ENCODE measurements around the gene HELZ.
A peak's percentile ranks its signal among the peaks of the same experiment; 100 is the strongest.
"Not testable (repeated sequence)": the region's sequence is repeated elsewhere in the genome, so short reads cannot be mapped to it uniquely, and the experiment has no call there.

Gene HELZ

DNA sequence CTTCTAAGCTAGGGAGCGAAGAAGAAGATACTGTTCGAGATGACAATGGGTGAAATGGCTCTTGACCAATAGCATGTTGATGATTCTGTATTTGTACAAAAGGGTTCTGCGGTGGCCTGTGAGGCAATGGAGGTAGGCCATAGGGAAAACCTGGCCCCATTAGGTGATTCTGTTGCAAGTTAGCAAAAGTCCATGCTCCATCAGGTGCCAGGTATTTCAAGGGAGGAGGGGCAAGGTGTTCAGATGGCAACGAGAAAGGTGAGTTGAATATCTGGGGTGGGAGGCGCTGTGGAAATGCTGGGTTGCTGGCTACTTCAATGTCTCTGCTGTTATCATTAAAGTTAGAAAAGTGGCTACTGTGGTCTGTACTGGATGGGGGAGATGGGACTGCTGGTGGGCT lies 137.8 kb downstream of the HELZ start:
- Mint-ChIP-seq H3K4me1 (peaks cover 34% of the 10 kb centered on the region), H3K4me3 (no peak overlapping the region), H3K9me3 (no peaks in the 10 kb centered on the region), H3K36me3 (ENCODE audit: insufficient read depth) (peaks cover 53% of the 10 kb centered on the region), H3K27ac (ENCODE audit: low read depth) (no peak overlapping the region), H3K27me3 (no peaks in the 10 kb centered on the region)
- DNase-seq (ENCODE audit: low spot score in 2 of 2) (no peak), ATAC-seq (replicated peaks; ENCODE audit: extremely low read depth, poor library complexity, severe bottlenecking) (no peak)

DNA sequence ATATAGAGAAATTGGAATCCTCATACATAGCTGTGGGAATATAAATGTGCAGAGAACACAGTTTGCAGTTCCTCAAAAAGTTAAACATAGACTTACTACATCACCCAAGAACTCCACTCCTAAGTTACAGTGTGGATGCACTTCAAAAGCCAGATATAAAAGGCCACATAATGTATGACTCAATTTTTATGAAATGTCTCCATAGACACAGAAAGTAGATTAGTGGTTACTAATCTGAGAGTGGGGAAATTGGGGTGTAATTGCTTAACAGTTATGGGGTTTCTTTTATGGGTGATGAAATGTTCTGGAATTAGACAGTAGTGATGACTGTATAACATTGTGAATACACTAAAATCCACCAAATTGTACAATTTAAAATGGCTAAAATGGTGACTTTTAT lies 139.8 kb downstream of the HELZ start:
- H3K36me3 Mint-ChIP-seq (ENCODE audit: insufficient read depth): peaks cover 48% of the 10 kb centered on the region
- no peak overlapping the region for H3K27ac Mint-ChIP-seq (ENCODE audit: low read depth)
- ATAC-seq (replicated peaks; ENCODE audit: extremely low read depth, poor library complexity, severe bottlenecking): no peak
- no peaks in the 10 kb centered on the region for H3K9me3 Mint-ChIP-seq
- DNase-seq (ENCODE audit: low spot score in 2 of 2): no peak
- no peaks in the 10 kb centered on the region for H3K27me3 Mint-ChIP-seq
- peaks cover 47% of the 10 kb centered on the region for H3K4me1 Mint-ChIP-seq
- H3K4me3 Mint-ChIP-seq: no peak overlapping the region

DNA sequence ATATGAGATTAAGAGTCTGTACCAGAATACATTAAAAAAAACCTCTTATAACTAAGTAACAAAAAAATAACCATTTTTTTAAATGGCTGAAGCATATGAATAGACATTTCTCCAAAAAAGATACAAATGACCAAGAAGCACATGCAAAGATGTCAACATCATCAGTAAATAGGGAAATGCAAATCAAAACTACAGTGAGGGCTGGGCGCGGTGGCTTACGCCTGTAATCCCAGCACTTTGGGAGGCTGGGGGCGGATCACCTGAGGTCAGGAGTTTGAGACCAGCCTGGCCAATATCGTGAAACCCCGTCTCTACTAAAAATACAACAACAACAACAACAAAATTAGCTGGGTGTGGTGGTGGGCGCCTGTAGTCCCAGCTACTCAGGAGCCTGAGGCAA lies 140.4 kb downstream of the HELZ start:
- H3K27me3 Mint-ChIP-seq; H3K4me3 Mint-ChIP-seq; DNase-seq (ENCODE audit: low spot score in 2 of 2); H3K27ac Mint-ChIP-seq (ENCODE audit: low read depth); H3K9me3 Mint-ChIP-seq; ATAC-seq (replicated peaks; ENCODE audit: extremely low read depth, poor library complexity, severe bottlenecking): not testable (repeated sequence)
- peaks cover 49% of the 10 kb centered on the region for H3K36me3 Mint-ChIP-seq (ENCODE audit: insufficient read depth)
- peaks cover 47% of the 10 kb centered on the region for H3K4me1 Mint-ChIP-seq

DNA sequence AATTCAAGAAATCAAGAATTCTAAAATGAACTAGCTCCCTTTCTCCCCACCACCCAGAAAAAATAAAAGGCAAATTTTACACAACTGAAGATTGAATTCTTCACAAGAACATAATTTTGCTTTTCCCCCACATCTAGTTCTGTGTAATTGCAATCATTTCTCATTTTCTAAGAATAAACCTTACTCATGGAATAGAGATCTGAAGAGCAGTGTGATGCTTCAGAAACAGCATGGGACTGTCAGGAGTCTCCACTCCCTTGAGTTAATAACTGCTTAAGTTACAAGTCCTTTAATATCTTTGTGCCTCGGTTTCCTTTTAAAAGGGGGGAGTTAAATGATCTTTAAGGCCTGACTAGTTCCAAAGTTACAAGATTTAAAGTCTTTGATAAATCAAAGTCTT lies 147.0 kb downstream of the HELZ start:
- Mint-ChIP-seq H3K36me3 (ENCODE audit: insufficient read depth) (peaks cover 19% of the 10 kb centered on the region), H3K4me3 (no peak overlapping the region), H3K27me3 (no peaks in the 10 kb centered on the region), H3K9me3 (no peaks in the 10 kb centered on the region), H3K27ac (ENCODE audit: low read depth) (no peak overlapping the region), H3K4me1 (peaks cover 74% of the 10 kb centered on the region)
- DNase-seq (ENCODE audit: low spot score in 2 of 2) (no peak), ATAC-seq (replicated peaks; ENCODE audit: extremely low read depth, poor library complexity, severe bottlenecking) (no peak)

DNA sequence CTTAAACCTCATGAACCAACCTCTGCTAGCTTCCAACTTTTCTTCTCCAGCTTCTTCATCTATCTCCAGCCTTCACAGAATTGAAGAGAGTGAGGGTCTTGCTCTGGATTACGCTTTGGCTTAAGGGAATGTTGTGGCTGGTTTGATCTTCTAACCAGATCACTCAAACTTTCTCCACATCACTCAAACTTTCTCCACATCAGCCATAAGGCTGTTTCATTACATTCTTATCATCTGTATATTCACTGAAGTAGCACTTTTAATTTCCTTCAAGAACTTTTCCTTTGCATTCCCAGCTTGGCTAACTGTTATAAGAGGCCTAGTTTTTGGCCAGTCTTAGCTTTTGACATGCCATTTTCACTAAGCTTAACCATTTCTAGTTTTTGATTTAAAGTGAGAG lies 148.4 kb downstream of the HELZ start:
- ATAC-seq (replicated peaks; ENCODE audit: extremely low read depth, poor library complexity, severe bottlenecking) (no peak), DNase-seq (ENCODE audit: low spot score in 2 of 2) (no peak)
- Mint-ChIP-seq H3K27ac (ENCODE audit: low read depth) (peak overlapping the region; percentile 11), H3K27me3 (no peaks in the 10 kb centered on the region), H3K4me1 (peaks cover 73% of the 10 kb centered on the region), H3K36me3 (ENCODE audit: insufficient read depth) (peaks cover 19% of the 10 kb centered on the region), H3K9me3 (no peaks in the 10 kb centered on the region), H3K4me3 (no peak overlapping the region)

DNA sequence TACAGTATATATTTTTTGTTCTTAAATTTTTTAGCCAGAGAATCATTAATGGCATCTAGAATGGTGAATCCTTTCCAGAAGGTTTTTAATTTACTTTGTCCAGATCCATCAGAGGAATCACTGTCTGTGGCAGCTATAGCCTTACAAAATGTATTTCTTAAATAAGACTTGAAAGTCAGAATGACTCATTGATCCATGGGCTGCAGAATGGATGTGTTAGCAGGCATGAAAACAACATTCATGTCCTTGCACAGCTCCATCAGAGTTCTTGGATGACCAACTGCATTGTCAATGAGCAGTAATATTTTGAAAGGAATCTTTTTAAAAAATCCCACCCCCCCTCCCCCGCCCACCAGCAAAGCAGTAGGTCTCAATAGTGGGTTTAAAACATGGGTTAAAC lies 149.2 kb downstream of the HELZ start:
- Mint-ChIP-seq H3K4me1 (peaks cover 67% of the 10 kb centered on the region), H3K36me3 (ENCODE audit: insufficient read depth) (peaks cover 18% of the 10 kb centered on the region), H3K4me3 (no peak overlapping the region), H3K27me3 (no peaks in the 10 kb centered on the region), H3K9me3 (no peaks in the 10 kb centered on the region), H3K27ac (ENCODE audit: low read depth) (peak overlapping the region; percentile 9)
- DNase-seq (ENCODE audit: low spot score in 2 of 2): no peak
- no peak for ATAC-seq (replicated peaks; ENCODE audit: extremely low read depth, poor library complexity, severe bottlenecking)

DNA sequence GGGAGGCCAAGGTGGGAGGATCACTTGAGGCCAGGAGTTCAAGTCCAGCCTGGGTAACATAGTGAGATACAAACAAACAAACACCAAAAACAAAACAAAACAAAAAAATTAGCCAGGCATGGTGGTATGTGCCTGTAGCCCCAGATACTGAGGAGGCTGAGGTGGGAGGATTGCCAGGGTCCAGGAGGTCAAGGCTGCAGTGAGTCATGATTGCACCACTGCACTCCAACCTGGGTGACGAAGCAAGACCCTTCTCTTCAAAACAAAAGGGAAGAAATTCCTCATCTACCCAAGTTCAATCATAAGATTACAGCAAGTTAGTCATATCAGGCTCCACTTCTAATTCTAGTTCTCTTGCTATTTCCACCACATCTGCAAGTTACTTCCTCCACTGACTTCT lies 149.7 kb downstream of the HELZ start:
- ATAC-seq (replicated peaks; ENCODE audit: extremely low read depth, poor library complexity, severe bottlenecking); H3K9me3 Mint-ChIP-seq; DNase-seq (ENCODE audit: low spot score in 2 of 2); H3K27me3 Mint-ChIP-seq; H3K4me3 Mint-ChIP-seq: not testable (repeated sequence)
- peaks cover 14% of the 10 kb centered on the region for H3K36me3 Mint-ChIP-seq (ENCODE audit: insufficient read depth)
- peak overlapping the region; percentile 9 for H3K27ac Mint-ChIP-seq (ENCODE audit: low read depth)
- H3K4me1 Mint-ChIP-seq: peaks cover 67% of the 10 kb centered on the region

DNA sequence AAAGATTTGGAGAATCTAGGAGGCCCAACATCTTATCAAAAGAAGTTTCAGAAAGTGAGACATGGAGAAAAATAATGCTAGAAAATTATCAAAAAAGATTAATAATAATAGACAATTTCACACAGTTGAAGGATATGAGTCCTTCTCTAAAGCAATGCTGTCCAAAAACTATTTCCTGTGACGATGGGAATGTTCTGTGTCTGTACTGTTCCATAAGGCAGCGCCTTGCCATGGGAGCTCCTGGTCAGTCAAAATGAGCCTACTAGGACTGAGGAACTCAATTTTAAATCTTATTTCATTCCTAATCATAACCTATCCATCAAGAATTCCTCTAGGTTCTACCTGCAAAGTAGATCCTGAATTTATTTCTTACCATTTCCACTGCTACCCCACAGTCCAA lies 151.6 kb downstream of the HELZ start:
- no peak for DNase-seq (ENCODE audit: low spot score in 2 of 2)
- Mint-ChIP-seq H3K4me3 (no peak overlapping the region), H3K27me3 (no peaks in the 10 kb centered on the region), H3K9me3 (no peaks in the 10 kb centered on the region), H3K27ac (ENCODE audit: low read depth) (peak overlapping the region; percentile 82), H3K4me1 (peaks cover 66% of the 10 kb centered on the region), H3K36me3 (ENCODE audit: insufficient read depth) (peaks cover 13% of the 10 kb centered on the region)
- ATAC-seq (replicated peaks; ENCODE audit: extremely low read depth, poor library complexity, severe bottlenecking): no peak

DNA sequence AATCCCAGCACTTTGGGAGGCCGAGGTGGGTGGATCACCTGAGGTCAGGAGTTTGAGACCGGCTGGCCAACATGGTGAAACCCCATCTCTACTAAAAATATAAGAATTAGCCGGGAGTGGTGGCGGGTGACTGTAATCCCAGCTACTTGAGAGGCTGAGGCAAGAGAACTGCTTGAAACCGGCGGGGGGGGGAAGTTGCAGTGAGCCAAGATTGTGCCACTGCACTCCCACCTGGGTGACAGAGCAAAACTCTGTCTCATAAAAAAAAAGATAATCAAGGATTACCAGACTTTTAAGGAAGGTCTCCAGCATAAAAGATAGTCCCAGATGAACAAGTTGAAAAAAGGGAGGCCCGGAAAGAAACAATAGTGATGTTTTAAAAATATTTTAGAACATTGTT lies 152.3 kb downstream of the HELZ start:
- H3K27me3 Mint-ChIP-seq; DNase-seq (ENCODE audit: low spot score in 2 of 2); H3K4me3 Mint-ChIP-seq; ATAC-seq (replicated peaks; ENCODE audit: extremely low read depth, poor library complexity, severe bottlenecking); H3K9me3 Mint-ChIP-seq: not testable (repeated sequence)
- Mint-ChIP-seq H3K36me3 (ENCODE audit: insufficient read depth) (peaks cover 15% of the 10 kb centered on the region), H3K4me1 (peaks cover 64% of the 10 kb centered on the region), H3K27ac (ENCODE audit: low read depth) (peak overlapping the region; percentile 56)

DNA sequence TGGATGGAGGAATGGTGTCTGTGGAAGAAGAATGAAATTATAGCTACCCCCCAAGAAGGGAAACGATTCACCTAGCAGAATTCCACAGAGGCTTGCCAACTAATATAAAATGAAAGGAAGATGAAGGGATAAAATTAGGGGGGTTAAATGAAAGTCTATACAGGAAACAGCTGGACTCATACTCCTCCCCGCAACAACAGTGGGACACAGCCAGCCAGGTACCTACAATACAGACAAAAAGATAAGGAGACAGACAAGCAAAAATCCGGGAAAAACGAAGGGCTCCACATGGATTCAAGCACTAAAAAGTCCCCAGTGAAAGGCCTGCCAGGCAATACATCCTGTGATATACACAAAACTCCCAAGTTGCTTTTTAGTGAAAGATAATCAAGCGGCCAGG lies 152.7 kb downstream of the HELZ start:
- DNase-seq (ENCODE audit: low spot score in 2 of 2) (no peak), ATAC-seq (replicated peaks; ENCODE audit: extremely low read depth, poor library complexity, severe bottlenecking) (no peak)
- Mint-ChIP-seq H3K9me3 (no peaks in the 10 kb centered on the region), H3K36me3 (ENCODE audit: insufficient read depth) (peaks cover 19% of the 10 kb centered on the region), H3K27ac (ENCODE audit: low read depth) (peak overlapping the region; percentile 56), H3K27me3 (no peaks in the 10 kb centered on the region), H3K4me3 (no peak overlapping the region), H3K4me1 (peaks cover 60% of the 10 kb centered on the region)

DNA sequence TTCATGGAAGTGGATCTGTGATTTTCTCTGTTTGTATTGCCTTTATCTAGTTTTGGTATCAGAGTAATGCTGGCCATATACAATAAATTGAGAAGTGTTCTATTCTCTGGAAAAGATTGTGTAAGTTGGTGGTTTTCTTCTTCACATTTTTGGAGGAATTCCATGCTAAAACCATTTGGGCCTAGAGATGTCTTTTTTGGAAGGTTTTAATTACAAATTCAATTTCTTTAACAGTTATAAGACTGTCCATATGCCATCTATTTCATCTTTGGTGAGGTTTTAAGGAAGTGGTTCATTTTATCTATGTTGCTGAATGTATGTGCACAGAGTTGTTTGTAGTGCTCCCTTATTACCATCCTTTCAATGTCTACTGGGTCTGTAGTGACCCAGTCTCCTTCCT lies 154.7 kb downstream of the HELZ start:
- H3K27ac Mint-ChIP-seq (ENCODE audit: low read depth): no peak overlapping the region
- H3K9me3 Mint-ChIP-seq: no peaks in the 10 kb centered on the region
- peaks cover 44% of the 10 kb centered on the region for H3K4me1 Mint-ChIP-seq
- H3K36me3 Mint-ChIP-seq (ENCODE audit: insufficient read depth): peaks cover 24% of the 10 kb centered on the region
- DNase-seq (ENCODE audit: low spot score in 2 of 2) (no peak), ATAC-seq (replicated peaks; ENCODE audit: extremely low read depth, poor library complexity, severe bottlenecking) (no peak)
- no peaks in the 10 kb centered on the region for H3K27me3 Mint-ChIP-seq
- no peak overlapping the region for H3K4me3 Mint-ChIP-seq

DNA sequence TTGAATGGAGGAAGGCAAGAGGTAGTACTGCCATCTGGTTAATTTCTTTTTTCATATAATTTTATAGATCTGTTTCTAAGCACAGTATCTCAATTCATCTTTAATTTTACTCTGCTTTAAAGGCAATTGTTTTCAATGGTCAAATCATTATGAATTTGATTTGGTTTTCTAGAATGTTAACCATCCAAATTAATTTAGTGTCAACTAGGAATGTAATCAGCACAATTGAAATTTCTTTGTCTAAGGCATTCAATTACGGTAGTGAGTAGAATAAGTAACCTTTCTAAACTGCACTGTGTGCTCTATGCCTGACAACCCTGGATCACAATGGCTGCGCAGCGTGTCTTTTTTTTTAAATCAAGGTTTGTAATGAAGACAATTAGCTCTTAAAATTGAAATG lies 156.4 kb downstream of the HELZ start:
- DNase-seq (ENCODE audit: low spot score in 2 of 2) (no peak), ATAC-seq (replicated peaks; ENCODE audit: extremely low read depth, poor library complexity, severe bottlenecking) (no peak)
- H3K9me3 Mint-ChIP-seq: no peaks in the 10 kb centered on the region
- H3K27me3 Mint-ChIP-seq: no peaks in the 10 kb centered on the region
- H3K4me1 Mint-ChIP-seq: peaks cover 33% of the 10 kb centered on the region
- peaks cover 26% of the 10 kb centered on the region for H3K36me3 Mint-ChIP-seq (ENCODE audit: insufficient read depth)
- no peak overlapping the region for H3K27ac Mint-ChIP-seq (ENCODE audit: low read depth)
- no peak overlapping the region for H3K4me3 Mint-ChIP-seq

DNA sequence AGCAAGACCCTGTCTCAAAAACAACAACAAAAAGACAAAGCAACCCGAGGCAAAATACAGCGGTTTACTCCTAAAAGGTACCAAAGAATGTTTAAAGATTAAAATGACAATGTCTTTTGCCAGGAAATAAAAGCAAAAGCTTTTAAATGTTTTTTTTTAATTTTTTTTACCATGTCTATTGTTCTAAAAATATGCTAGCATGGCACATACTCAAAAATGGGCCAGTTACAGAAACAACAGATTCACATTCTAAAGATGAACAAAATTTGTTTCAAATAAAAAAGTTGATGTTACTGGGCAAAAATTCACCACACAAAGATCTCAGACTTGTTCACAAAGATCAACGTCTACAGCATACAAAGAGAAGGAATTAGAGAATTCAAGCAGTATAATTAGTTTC lies 159.6 kb downstream of the HELZ start:
- Mint-ChIP-seq H3K9me3 (no peaks in the 10 kb centered on the region), H3K4me3 (no peak overlapping the region), H3K27me3 (no peaks in the 10 kb centered on the region), H3K36me3 (ENCODE audit: insufficient read depth) (peaks cover 29% of the 10 kb centered on the region), H3K4me1 (peaks cover 33% of the 10 kb centered on the region), H3K27ac (ENCODE audit: low read depth) (no peak overlapping the region)
- DNase-seq (ENCODE audit: low spot score in 2 of 2) (no peak), ATAC-seq (replicated peaks; ENCODE audit: extremely low read depth, poor library complexity, severe bottlenecking) (no peak)

DNA sequence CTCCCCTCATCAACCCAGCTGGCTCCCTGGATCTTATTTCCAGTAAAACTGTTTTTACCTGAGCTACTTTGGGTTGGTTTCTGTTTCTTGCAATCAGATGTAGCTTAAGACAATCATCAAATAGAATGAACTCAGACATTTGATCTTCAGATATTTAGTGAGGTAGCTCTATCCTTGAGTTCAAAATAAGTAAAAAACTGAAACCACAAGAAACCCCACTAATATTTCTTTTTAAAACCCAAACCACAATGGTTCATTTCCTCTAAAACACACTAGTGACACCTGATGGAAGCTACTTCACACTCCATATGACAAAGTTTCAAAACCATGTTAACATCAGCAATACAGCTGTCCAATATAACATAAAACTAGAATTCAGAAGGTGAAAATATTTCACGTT lies 162.9 kb downstream of the HELZ start:
- Mint-ChIP-seq H3K36me3 (ENCODE audit: insufficient read depth) (peaks cover 36% of the 10 kb centered on the region), H3K4me1 (peaks cover 27% of the 10 kb centered on the region), H3K27me3 (no peaks in the 10 kb centered on the region), H3K4me3 (no peak overlapping the region), H3K9me3 (no peaks in the 10 kb centered on the region), H3K27ac (ENCODE audit: low read depth) (no peak overlapping the region)
- no peak for DNase-seq (ENCODE audit: low spot score in 2 of 2)
- peak; percentile 75 for ATAC-seq (replicated peaks; ENCODE audit: extremely low read depth, poor library complexity, severe bottlenecking)
